GM23248 (cell line): ENCODE data around the gene PIGM.

Source experiments
- EZH2 ChIP-seq: fragments of 200-600 bp; sonication (generic); IDR thresholded peaks from 2 replicates; pipeline ENCODE4 v1.6.1; 2018; ENCODE audit warnings: antibody characterized with exemption, mild to moderate bottlenecking; ENCODE audit not compliant: insufficient read depth, poor library complexity, severe bottlenecking
- EZH2phosphoT487 ChIP-seq: fragments of 200-600 bp; sonication (generic); IDR thresholded peaks from 2 replicates; pipeline ENCODE4 v1.6.1; 2018; ENCODE audit warnings: antibody characterized with exemption, moderate library complexity, mild to moderate bottlenecking, low read depth; ENCODE audit not compliant: insufficient read depth

DNA sequence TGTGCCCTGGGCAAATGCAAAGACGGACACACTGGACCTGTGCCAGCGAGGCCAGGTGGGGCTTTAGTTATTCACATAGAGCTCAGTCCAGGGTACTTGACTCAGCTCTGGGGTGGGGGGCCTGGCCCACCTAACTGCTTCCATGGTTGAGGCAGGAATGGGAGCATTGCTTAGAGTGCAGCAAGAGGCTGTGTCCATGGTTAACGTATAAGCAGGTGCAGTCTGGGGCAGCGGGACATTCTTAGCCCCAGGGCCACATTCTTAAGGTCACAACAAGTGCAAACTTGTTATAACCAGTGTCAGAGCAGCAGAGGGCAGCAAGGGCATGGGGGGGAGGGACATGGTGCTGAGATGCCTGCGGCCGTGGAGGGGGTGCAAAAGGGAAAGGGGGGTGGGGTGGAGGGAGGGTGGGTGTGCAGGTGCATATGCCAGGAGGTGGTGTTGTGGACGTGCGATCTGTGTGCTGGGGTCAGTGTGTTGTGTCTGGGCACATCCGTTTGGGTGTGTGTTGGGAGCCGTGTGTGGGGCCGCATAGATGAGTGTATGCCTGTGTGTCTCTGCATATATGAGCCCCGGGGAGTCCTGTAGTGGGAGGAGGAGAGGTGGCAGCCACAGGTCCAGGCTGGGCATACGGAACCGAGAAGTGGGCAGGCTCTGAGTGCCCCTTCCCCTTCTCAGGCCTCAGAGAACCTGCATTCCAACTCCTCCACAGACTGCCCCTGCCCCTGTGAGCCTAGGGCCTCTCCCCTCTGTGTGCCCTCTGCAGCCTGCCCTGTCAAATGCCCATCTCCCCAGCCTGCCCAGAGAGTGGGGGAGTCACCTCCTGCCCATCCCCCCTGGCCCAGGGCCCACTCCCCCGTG lies 29.8 kb upstream of the PIGM start:
- TF ChIP-seq EZH2phosphoT487 = no peak
- no peak for TF ChIP-seq EZH2
